Cardiac fibroblast (primary cell): ENCODE measurements around the gene ECM1.

Experiments
- DNase-seq, 2 donors: peaks; one replicate each; pipeline versions ENCODE4 v3.0.0 to v3.0.0-alpha.2; 2010; ENCODE audit warnings: low read depth in 2 of 2
- H3K4me3 ChIP-seq, 2 donors: replicated peaks in 1 of 2; 1 replicate in 1 of 2; 2 replicates in 1 of 2; pipeline ENCODE4 v1.5.1; 2011; ENCODE audit warnings: low read depth in 2 of 2, low read length in 2 of 2, mild to moderate bottlenecking in 2 of 2, moderate library complexity in 1 of 2
- TF ChIP-seq, protein P1 (sequence below): IDR thresholded peaks from one replicate; pipeline ENCODE4 v1.5.1; 2011; ENCODE audit warnings: low read depth, mild to moderate bottlenecking, low read length, inconsistent platforms

Gene ECM1

DNA sequence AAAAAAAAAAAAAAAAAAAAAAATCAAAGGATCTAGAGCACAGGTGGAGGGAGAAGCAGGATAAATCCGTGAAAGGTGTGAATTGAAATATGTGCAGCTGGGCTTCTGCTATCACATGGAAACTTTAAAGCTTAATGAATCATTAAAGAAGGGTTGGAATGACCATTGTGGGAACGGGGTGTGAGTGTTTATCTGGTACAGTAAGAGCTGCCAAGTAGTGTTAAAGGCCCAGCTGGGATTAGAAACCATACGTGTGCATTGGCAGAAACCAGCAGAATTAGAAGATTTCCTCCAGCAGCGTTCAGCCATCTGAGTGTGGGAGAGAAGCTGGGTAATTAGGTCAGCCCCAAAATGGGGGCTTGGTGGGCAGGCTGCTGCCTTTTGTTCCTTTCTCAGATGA, 21.1 kb downstream of the ECM1 start:
- DNase-seq = peak; percentile 68 to 87
- H3K4me3 ChIP-seq = no peak overlapping the region
- TF ChIP-seq, protein P1, sequence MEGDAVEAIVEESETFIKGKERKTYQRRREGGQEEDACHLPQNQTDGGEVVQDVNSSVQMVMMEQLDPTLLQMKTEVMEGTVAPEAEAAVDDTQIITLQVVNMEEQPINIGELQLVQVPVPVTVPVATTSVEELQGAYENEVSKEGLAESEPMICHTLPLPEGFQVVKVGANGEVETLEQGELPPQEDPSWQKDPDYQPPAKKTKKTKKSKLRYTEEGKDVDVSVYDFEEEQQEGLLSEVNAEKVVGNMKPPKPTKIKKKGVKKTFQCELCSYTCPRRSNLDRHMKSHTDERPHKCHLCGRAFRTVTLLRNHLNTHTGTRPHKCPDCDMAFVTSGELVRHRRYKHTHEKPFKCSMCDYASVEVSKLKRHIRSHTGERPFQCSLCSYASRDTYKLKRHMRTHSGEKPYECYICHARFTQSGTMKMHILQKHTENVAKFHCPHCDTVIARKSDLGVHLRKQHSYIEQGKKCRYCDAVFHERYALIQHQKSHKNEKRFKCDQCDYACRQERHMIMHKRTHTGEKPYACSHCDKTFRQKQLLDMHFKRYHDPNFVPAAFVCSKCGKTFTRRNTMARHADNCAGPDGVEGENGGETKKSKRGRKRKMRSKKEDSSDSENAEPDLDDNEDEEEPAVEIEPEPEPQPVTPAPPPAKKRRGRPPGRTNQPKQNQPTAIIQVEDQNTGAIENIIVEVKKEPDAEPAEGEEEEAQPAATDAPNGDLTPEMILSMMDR = no peak

DNA sequence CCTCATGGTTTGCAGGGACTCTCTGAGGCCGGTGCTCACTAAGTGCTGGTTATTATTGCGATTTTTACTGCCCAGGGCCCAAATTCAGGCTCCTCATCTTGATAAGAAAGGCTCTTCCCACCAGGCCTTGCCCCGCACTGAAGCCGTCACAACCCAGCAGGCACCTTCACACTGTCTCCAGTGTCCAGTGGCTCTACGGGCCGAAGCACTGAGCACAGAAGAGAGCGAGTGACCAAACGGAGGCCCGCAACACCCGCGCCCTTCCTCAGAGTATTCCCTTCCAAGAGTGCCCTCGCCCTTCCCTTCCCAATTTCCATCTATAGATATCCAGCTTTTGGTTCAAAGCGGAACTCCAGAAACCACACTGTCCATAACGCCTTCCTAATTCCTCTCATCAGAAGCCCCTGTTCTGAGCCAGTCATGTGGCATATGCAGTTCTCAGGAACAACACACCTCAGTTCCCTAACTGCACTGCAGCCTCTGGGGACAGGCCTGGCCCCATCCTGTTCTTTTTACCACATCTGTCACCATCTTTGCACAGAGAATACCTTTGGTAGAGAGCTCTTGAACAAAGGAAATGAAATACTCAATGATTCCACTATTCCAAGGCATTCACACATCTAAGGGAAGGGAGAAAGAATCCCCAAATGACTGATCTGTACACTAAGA, 22.7 kb downstream of the ECM1 start:
- TF ChIP-seq, protein P1 = no peak
- no peak for DNase-seq
- H3K4me3 ChIP-seq = no peak overlapping the region

DNA sequence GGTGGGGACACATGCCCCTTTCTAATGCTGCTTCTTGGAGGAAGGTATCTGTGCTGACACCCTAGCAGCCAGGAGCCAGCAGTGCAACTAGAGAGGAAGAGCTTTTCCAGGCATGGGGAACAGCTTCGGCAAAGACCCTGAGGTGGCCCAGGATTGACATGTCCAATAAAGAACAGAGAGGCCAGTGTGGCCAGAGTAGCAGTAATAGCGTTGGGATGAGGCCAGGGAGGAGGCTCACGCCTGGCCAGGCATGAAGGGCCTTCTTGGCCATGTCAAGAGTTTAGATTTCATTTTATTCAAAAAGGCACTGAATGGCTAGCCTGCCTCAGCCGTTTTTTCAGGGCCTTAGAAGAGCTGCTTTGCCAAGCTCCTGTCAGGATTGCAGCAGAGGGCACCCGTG, 25.0 kb downstream of the ECM1 start:
- no peak overlapping the region for H3K4me3 ChIP-seq
- DNase-seq = no peak
- TF ChIP-seq, protein P1 = no peak

DNA sequence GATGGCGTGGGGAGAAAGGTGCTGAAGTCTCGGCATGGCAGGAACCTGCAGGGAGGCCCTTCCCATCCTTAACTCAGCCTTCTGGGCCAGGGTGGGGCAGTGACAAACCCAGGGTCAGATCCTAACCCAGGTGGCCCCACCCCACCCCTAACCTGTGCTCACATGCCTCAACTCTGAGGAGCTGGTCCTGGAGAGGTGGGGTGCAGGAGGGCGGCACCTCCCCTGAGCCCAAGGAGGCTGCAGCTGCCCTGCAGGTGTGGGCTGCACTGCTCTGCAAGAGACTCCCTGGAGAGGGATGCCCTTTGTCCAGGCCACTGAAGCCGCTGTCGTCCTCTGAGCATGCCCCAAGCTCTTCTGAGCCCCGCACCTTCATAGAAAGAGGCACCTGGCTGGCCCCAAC, 26.1 kb downstream of the ECM1 start:
- no peak for DNase-seq
- TF ChIP-seq, protein P1 = no peak
- no peak overlapping the region for H3K4me3 ChIP-seq

DNA sequence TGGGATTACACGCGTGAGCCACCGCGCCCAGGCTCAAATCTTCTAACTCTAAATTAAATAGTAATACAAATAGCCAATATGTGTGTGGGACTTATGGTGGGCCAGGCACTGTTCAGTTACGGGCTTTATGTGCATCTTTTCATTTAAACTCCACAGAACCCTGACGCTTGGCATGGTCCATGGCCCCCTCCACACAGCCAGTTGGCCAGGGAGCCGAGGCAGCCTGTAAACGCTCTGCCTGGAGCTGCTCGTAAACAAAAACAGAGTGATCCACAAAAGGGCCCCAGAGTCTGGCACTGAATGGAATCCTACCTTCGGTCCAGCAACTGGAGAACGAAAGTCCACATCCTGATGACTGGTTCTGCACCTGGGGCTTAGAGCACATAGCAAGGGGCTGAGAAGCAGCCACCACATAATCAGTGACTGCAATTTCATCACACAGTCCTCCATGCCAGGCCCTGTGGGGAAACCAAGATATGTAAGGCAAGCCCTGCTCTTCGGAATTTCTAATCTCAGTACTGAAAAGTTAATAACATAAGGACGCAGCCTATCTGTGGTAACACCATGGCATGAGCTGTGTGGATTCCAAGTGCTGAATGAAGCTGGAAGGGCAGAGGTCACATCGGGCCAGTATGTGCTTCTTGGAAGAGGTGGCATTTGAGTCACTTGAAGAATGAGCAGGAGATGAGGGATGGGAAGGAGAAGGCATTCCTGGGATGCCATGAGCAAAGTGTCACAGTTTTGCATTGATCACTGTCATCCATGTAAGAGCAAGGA, 27.8 kb downstream of the ECM1 start:
- no peak overlapping the region for H3K4me3 ChIP-seq
- TF ChIP-seq, protein P1 = no peak
- DNase-seq = peak in 1 of 2 donors; percentile 57

DNA sequence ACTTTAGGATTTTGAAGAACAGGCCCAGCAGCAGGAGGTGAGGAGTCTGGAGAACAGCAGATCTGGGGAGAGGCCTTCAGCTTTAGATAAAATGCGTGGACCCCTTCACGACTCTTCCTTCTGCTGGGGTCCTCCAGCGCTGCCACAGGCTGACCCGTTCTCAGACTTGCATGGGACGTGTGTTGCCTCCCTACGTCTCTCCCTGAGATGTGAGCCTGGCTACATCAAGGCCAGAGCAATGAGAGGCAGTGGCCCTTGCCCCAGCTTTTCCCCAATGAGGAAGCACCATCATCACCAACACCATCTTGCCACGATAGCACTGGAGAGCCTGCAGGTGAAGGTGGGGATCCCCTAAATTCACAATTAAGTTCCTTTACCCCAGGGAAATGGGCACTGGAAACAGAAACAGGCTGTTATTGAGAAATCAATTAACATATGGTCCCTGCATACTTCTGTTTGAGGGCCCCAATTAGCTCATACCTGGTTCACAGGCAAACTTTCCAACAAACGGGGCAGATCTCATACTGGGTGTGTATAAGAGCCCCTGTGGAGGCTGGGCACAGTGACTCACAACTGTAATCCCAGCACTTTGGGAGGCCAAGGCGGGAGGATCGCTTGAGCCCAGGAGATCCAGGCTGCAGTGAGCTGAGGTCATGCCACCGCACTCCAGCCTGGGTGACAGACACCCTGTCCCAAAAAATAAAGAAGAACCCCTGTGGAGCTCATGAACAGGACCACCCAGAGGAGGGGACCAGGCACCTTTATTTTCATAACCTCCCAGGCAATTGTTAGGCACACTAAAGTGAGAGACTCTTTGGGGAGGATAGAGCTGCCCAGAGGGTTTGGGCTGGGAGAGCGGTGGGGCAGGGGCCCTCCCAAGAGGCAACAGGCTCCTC, 29.2 kb downstream of the ECM1 start:
- no peak for DNase-seq
- H3K4me3 ChIP-seq = no peak overlapping the region
- TF ChIP-seq, protein P1 = no peak
